Heart left ventricle (tissue), 16 donors: Measurements from ENCODE around the gene PRKG1. TPM values are rescaled to one million over a fixed set of nuclear protein-coding genes. Genes with fewer than 3 reads are reported as not detected.

Source experiments
- ATAC-seq, 4 donors: fragments of 200-7000 bp; cut with Tn5 transposase; one replicate each; pipeline ENCODE4 v1.9.1; 2020 to 2022; ENCODE audit warnings: moderate library complexity in 4 of 4, mild to moderate bottlenecking in 3 of 4, moderate number of reproducible peaks in 1 of 4
- DNase-seq, 5 donors: peaks; one replicate each; pipeline ENCODE4 v3.0.0-alpha.2; 2020
- H3K27ac ChIP-seq, 12 donors: fragments of 200-600 bp; sonication (generic) in 4 of 12; one replicate each; pipeline versions ENCODE4 v1.5.0 to v1.8.0; 2016 to 2022; ENCODE audit warnings: mild to moderate bottlenecking in 2 of 12
- H3K27me3 ChIP-seq, 9 donors: fragments of 200-600 bp; sonication (generic) in 2 of 9; one replicate each; pipeline versions ENCODE4 v1.5.1 to v1.8.0; 2016 to 2022; ENCODE audit warnings: mild to moderate bottlenecking in 3 of 9
- H3K36me3 ChIP-seq, 9 donors: fragments of 200-600 bp; sonication (generic) in 2 of 9; one replicate each; pipeline versions ENCODE4 v1.5.0 to v1.8.0; 2018 to 2022; ENCODE audit warnings: mild to moderate bottlenecking in 2 of 9
- H3K4me1 ChIP-seq, 12 donors: fragments of 200-600 bp; sonication (generic) in 4 of 12; one replicate each; pipeline versions ENCODE4 v1.5.0 to v1.8.0; 2016 to 2022; ENCODE audit warnings: mild to moderate bottlenecking in 3 of 12
- H3K4me3 ChIP-seq, 12 donors: fragments of 200-600 bp; sonication (generic) in 4 of 12; one replicate each; pipeline versions ENCODE4 v1.5.0 to v1.8.0; 2017 to 2022; ENCODE audit warnings: mild to moderate bottlenecking in 9 of 12, moderate library complexity in 4 of 12
- H3K9me3 ChIP-seq, 12 donors: fragments of 200-600 bp; sonication (generic) in 4 of 12; one replicate each; pipeline versions ENCODE4 v1.5.0 to v1.8.0; 2016 to 2022; ENCODE audit warnings: mild to moderate bottlenecking in 1 of 12
- CTCF ChIP-seq, 12 donors: fragments of 200-600 bp; sonication (generic) in 4 of 12; IDR thresholded peaks; one replicate each; pipeline versions ENCODE4 v1.5.0 to v1.8.0; 2018 to 2022; ENCODE audit warnings: antibody characterized with exemption in 12 of 12, mild to moderate bottlenecking in 5 of 12
- POLR2A ChIP-seq, 2 donors: fragments of 450-650 bp; IDR thresholded peaks; one replicate each; pipeline ENCODE4 v1.6.1; 2017; ENCODE audit warnings: antibody characterized with exemption in 2 of 2, mild to moderate bottlenecking in 2 of 2, moderate library complexity in 2 of 2
- whole genome bisulfite sequencing, 4 donors: extraction: QIAGEN DNeasy Blood & Tissue Kit in 2 of 4; methylation state at CpG; one replicate each; pipeline versions ENCODE4 v1.1.5 to v1.1.7; 2013 to 2018; 5-methylcytosine and 5-hydroxymethylcytosine counted together
- intact Hi-C, 10 donors: fragments of 100-400 bp; cut with DNase I; formaldehyde crosslinking; loops; one replicate each; pipeline versions ENCODE4 v1.11.1 to v1.14.2; 2022
- polyA plus RNA-seq, 2 donors: library from polyadenylated mRNA; stranded (reverse); fragments of 200-250 nt; gene quantifications; one replicate each; pipeline ENCODE4 v1.2.3, GENCODE V29; 2013
- total RNA-seq, 9 donors: library from RNA; depleted of rRNA in 2 of 9; stranded (reverse); fragments of >200 nt in 2 of 9; fragmentation: NEBNext Ultra II Directional in 3 of 9; extraction: Animal tissue kit (Norgen Biotek cat#: 25700) in 3 of 9; gene quantifications; one replicate each; pipeline versions ENCODE4 v1.1.0 to v1.2.4, GENCODE V29; 2016 to 2023
- donor health status: ischemic (EF 13 %, LVEDD 7.1; RV severe dilation, severe dysfunction).
- donor health status: healthy with polysubstance abuse.
- donor health status: DM: no; HTN: yes; CAD: no.
- donor health status: DM: no; HTN: no; CAD: no.
- donor health status: ischemic (EF 25% LVEDD 6.9; RV normal size, moderate dysfunction).
- donor health status: ischemic (EF 25% LVEDD 5.7; RV mildly dilated, moderate dysfunction).
- donor health status: healthy.
- donor health status: DM: yes; HTN: yes; CAD: no.
- donor health status: ischemic (EF 35%, LVEDD 5.7; RV mildly dilated, moderate dysfunction).
- donor health status: nonischemic (EF 11% LVEDD 7.7; RV severe dilation, severe dysfunction).
- donor health status: DM: yes; HTN: yes; CAD: no.
- donor health status: PGD.
- donor health status: ischemic (EF 29% LVEDD 5.4; RV normal size, mild dysfunction).
- donor health status: nonischemic (EF 23%, LVEDD 6.1; RV moderate dilation, normal function).

PRKG1 gene
- total and polyA plus RNA-seq, 11 donors = 5.5 to 37.3 (median 29.3) TPM

DNA sequence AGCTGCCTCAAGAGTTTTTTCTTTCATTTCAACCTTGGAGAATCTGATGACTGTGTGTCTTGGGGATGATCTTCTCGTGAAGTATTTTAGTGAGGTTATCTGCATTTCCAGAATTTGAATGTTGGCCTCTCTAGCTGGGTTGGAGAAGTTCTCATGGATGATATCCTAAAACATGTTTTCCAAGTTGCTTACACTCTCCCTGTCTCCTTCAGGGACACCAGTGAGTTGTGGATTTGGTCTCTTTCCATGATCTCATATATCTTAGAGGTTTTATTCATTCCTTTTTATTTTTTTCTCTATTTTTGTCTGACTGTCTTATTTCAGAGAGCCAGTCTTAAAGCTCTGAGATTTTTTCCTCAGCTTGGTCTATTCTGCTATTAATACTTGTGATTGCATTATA, 907.4 kb downstream of the PRKG1 start:
- intact Hi-C loops = loop anchor here in 1 of 10 donors (10.0 kb wide), 1 partner anchor 233 kb away; no protein-coding TSS in a partner anchor
- TF ChIP-seq POLR2A (IDR thresholded peaks at IDR 0.05) (no peak), CTCF (IDR thresholded peaks at IDR 0.05) (no peak)
- 58 to 71% (median 64%) methylated on average over 1 of the region's 1 CpG for WGBS, 4 donors
- H3K27me3 ChIP-seq = no peaks in the 10 kb centered on the region
- no peak overlapping the region for H3K27ac ChIP-seq
- no peaks in the 10 kb centered on the region for H3K36me3 ChIP-seq
- DNase-seq = no peak
- no peak overlapping the region for H3K4me3 ChIP-seq
- H3K9me3 ChIP-seq = peaks cover 0 to 8% (median 0%) of the 10 kb centered on the region in 12 donors
- H3K4me1 ChIP-seq = peaks cover 0 to 16% (median 0%) of the 10 kb centered on the region in 12 donors
- ATAC-seq = no peak

DNA sequence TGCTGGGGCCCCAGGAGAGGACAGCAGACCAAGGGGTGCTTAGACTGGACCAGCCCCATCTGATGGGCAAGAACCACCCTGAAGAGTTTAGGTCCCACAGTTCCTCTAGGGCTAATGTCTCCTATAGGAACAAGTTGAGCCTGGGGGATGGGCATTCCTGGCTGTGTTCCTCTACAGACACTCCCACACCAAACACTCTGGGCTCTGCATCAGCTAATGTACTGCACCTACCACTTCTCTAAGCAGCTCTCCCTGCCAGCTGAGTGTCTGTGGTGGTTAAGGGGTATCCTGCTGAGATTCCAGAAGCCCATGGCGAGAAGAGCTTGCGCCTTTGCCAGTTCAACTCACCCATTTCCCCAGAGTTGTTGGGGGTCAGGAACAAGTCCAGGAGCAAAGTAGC, 909.2 kb downstream of the PRKG1 start:
- ATAC-seq = peak in 2 of 4 donors; percentile 15 to 51
- peaks cover 0 to 18% (median 0%) of the 10 kb centered on the region in 12 donors for H3K4me1 ChIP-seq

GRCh38 chr10:51985336-51985735, 911.0 kb downstream of the PRKG1 start:
- Histone ChIP-seq H3K4me1 (peaks cover 0 to 18% (median 0%) of the 10 kb centered on the region in 12 donors), H3K9me3 (peaks cover 0 to 11% (median 0%) of the 10 kb centered on the region in 12 donors), H3K4me3 (no peak overlapping the region), H3K27ac (no peak overlapping the region), H3K36me3 (no peaks in the 10 kb centered on the region), H3K27me3 (no peaks in the 10 kb centered on the region)
- TF ChIP-seq POLR2A (IDR thresholded peaks at IDR 0.05) (no peak), CTCF (IDR thresholded peaks at IDR 0.05) (no peak)
- ATAC-seq = no peak
- no peak for DNase-seq
- intact Hi-C loops = loop anchor here in 1 of 10 donors (10.0 kb wide), 1 partner anchor 229 kb away; no protein-coding TSS in a partner anchor

More for the DNA sequence above, 909.2 kb downstream of the PRKG1 start:
- WGBS, 4 donors = 85 to 100% (median 94%) methylated on average over 2 of the region's 2 CpGs
- H3K27me3 ChIP-seq = no peaks in the 10 kb centered on the region
- H3K27ac ChIP-seq = no peak overlapping the region
- no peak for DNase-seq
- H3K36me3 ChIP-seq = no peaks in the 10 kb centered on the region
- H3K9me3 ChIP-seq = peaks cover 0 to 8% (median 0%) of the 10 kb centered on the region in 12 donors
- H3K4me3 ChIP-seq = no peak overlapping the region
- no peak for TF ChIP-seq CTCF (IDR thresholded peaks at IDR 0.05)
- no peak for TF ChIP-seq POLR2A (IDR thresholded peaks at IDR 0.05)
- intact Hi-C loops = loop anchor here in 1 of 10 donors (10.0 kb wide), 1 partner anchor 231 kb away; no protein-coding TSS in a partner anchor

- TF ChIP-seq CTCF (IDR thresholded peaks at IDR 0.05) (no peak), POLR2A (IDR thresholded peaks at IDR 0.05) (no peak)
- 21 to 44% (median 31%) methylated on average over 2 of the region's 2 CpGs for WGBS, 4 donors
Measured at GRCh38 chr10:51986516-51986915, 912.2 kb downstream of the PRKG1 start.

More at GRCh38 chr10:51986516-51986915, 912.2 kb downstream of the PRKG1 start:
- no peak for DNase-seq
- no peaks in the 10 kb centered on the region for H3K36me3 ChIP-seq
- H3K27me3 ChIP-seq = no peaks in the 10 kb centered on the region
- no peak overlapping the region for H3K4me3 ChIP-seq
- H3K4me1 ChIP-seq = peaks cover 0 to 18% (median 0%) of the 10 kb centered on the region in 12 donors
- no peak overlapping the region for H3K27ac ChIP-seq
- intact Hi-C loops = loop anchor here in 1 of 10 donors (10.0 kb wide), 1 partner anchor 228 kb away; no protein-coding TSS in a partner anchor
- no peak for ATAC-seq
- H3K9me3 ChIP-seq = peaks cover 0 to 11% (median 0%) of the 10 kb centered on the region in 12 donors
